D721Med (cell line): Measurements from ENCODE around the gene MVK.

Experiments
- DNase-seq: peaks from one replicate; pipeline ENCODE4 v3.0.0; 2011; ENCODE audit warnings: low spot score; ENCODE audit not compliant: insufficient read length
- FAIRE-seq: peaks from 2 replicates; lab custom pipeline; 2011; peaks lifted over from hg19 to GRCh38; lab: Jason Lieb, UNC
- CTCF ChIP-seq: IDR thresholded peaks from 2 replicates; pipeline ENCODE4 v1.5.1; 2012; ENCODE audit warnings: mild to moderate bottlenecking, control low read depth; ENCODE audit not compliant: insufficient read depth; ENCODE audit errors: missing control alignments

MVK gene

GRCh38 chr12:109589240-109589590 lies 15.6 kb downstream of the MVK start:
- DNase-seq (peak; percentile 80), FAIRE-seq (no peak)
- TF ChIP-seq CTCF: no peak

GRCh38 chr12:109589691-109590245 lies 16.2 kb downstream of the MVK start:
- no peak for TF ChIP-seq CTCF
- DNase-seq (peak; percentile 78), FAIRE-seq (no peak)

GRCh38 chr12:109590566-109590965 lies 17.0 kb downstream of the MVK start:
- FAIRE-seq (no peak), DNase-seq (no peak)
- TF ChIP-seq CTCF: no peak

- DNase-seq (no peak), FAIRE-seq (no peak)
- no peak for TF ChIP-seq CTCF
These were observed 17.4 kb downstream of the MVK start for GRCh38 chr12:109591041-109591440.

GRCh38 chr12:109592195-109592904 lies 18.8 kb downstream of the MVK start:
- no peak for TF ChIP-seq CTCF
- DNase-seq (no peak), FAIRE-seq (no peak)

- DNase-seq (no peak), FAIRE-seq (no peak)
- TF ChIP-seq CTCF: no peak
These were observed 19.3 kb downstream of the MVK start for GRCh38 chr12:109592905-109593272.

GRCh38 chr12:109594556-109595317 lies 21.1 kb downstream of the MVK start:
- FAIRE-seq (no peak), DNase-seq (no peak)
- TF ChIP-seq CTCF: no peak
